GM10248 (cell line): Measurements from ENCODE around the gene SLC4A3.

Source experiments
- CTCF ChIA-PET: fragments of 300-600 bp; sonication (Branson Sonifier 250); formaldehyde crosslinking; extraction: SDS; loops from one replicate; lab custom pipeline; 2021; ENCODE audit warnings: antibody characterized with exemption; lab: Yijun Ruan, JAX
- POLR2A ChIA-PET: fragments of 350-650 bp; sonication (Branson Sonifier 250); formaldehyde crosslinking; extraction: SDS; loops from one replicate; lab custom pipeline; 2020; ENCODE audit warnings: antibody characterized with exemption; lab: Yijun Ruan, JAX
- DNase-seq: peaks from one replicate; pipeline ENCODE4 v3.0.0; 2012; ENCODE audit errors: extremely low spot score
- CTCF ChIP-seq: IDR thresholded peaks from 2 replicates; pipeline ENCODE4 v1.5.1; 2012; ENCODE audit warnings: mild to moderate bottlenecking, low read depth; ENCODE audit errors: extremely low read depth, missing control alignments, control extremely low read depth

SLC4A3 gene

GRCh38 chr2:219632760-219633105 is 5.3 kb downstream of the SLC4A3 start:
- ChIA-PET POLR2A (no interaction called here), CTCF (interaction anchor here (1.1 to 4.2 kb wide), 5 partner anchors 9 to 230 kb away, joined by 3 to 23 read pairs (median 5); no protein-coding TSS in a partner anchor)
- TF ChIP-seq CTCF: no peak
- DNase-seq: no peak

GRCh38 chr2:219633276-219634065 is 6.0 kb downstream of the SLC4A3 start:
- ChIA-PET POLR2A (no interaction called here), CTCF (interaction anchor here (1.1 to 4.2 kb wide), 6 partner anchors 9 to 231 kb away, joined by 3 to 23 read pairs (median 5); no protein-coding TSS in a partner anchor)
- TF ChIP-seq CTCF: no peak
- no peak for DNase-seq

GRCh38 chr2:219634171-219634940 is 6.9 kb downstream of the SLC4A3 start:
- ChIA-PET CTCF (interaction anchor here (0.9 to 1.3 kb wide), 3 partner anchors 8 to 104 kb away, joined by 3 to 5 read pairs (median 4); no protein-coding TSS in a partner anchor), POLR2A (no interaction called here)
- TF ChIP-seq CTCF: no peak
- DNase-seq: no peak

- no peak for TF ChIP-seq CTCF
- DNase-seq: peak; percentile 15
- POLR2A ChIA-PET: no interaction called here
- CTCF ChIA-PET: interaction anchor here (0.9 to 1.3 kb wide), 3 partner anchors 7 to 105 kb away, joined by 3 to 5 read pairs (median 4); no protein-coding TSS in a partner anchor
Measured at GRCh38 chr2:219634951-219635751, 7.7 kb downstream of the SLC4A3 start.

GRCh38 chr2:219636144-219636915 is 8.9 kb downstream of the SLC4A3 start:
- ChIA-PET CTCF (interaction anchor here (1.0 to 1.7 kb wide), 2 partner anchors 10 to 95 kb away, joined by 3 to 6 read pairs; no protein-coding TSS in a partner anchor), POLR2A (no interaction called here)
- DNase-seq: peak; percentile 14
- TF ChIP-seq CTCF: no peak
